H1 (cell line): ENCODE measurements around the gene PCYT1A. TPM values are rescaled to one million over a fixed set of nuclear protein-coding genes. Genes with fewer than 3 reads are reported as not detected.
"Not testable (repeated sequence)": the region's sequence is repeated elsewhere in the genome, so short reads cannot be mapped to it uniquely, and the experiment has no call there.

Experiments
- CTCF ChIA-PET: fragments of 300-600 bp; sonication (Branson Sonifier 250); formaldehyde crosslinking; loops from one replicate; lab custom pipeline; 2021; ENCODE audit not compliant: partially characterized antibody; lab: Charles Lee
- POLR2A ChIA-PET: fragments of 300-600 bp; sonication (Branson Sonifier 250); formaldehyde crosslinking; loops from one replicate; lab custom pipeline; 2021; ENCODE audit warnings: inconsistent platforms; ENCODE audit not compliant: partially characterized antibody; lab: Charles Lee
- DNase-seq, 2 experiments: peaks; one replicate each; pipeline versions ENCODE4 v3.0.0 to v3.0.0-alpha.2; 2010 to 2022; ENCODE audit warnings: low spot score in 2 of 2, low read depth in 1 of 2, mixed read lengths in 1 of 2
- FAIRE-seq: peaks from 2 replicates; lab custom pipeline; 2011; peaks lifted over from hg19 to GRCh38; lab: Jason Lieb, UNC
- H2AFZ ChIP-seq: 2 replicates; pipeline ENCODE4 v1.8.1; 2012; ENCODE audit warnings: low read length, inconsistent platforms
- H2AK5ac ChIP-seq: 2 replicates; pipeline ENCODE4 v1.6.1; 2013; ENCODE audit warnings: low read depth, low read length
- H2BK120ac ChIP-seq: replicated peaks from 2 replicates; pipeline ENCODE3; 2013; ENCODE audit warnings: low read depth, low read length, inconsistent platforms
- H2BK12ac ChIP-seq: 2 replicates; pipeline ENCODE4 v1.6.1; 2013; ENCODE audit warnings: low read depth, low read length
- H2BK15ac ChIP-seq: 2 replicates; pipeline ENCODE4 v1.6.1; 2013; ENCODE audit warnings: low read length
- H2BK20ac ChIP-seq: 2 replicates; pipeline ENCODE4 v1.6.1; 2013; ENCODE audit warnings: low read length
- H2BK5ac ChIP-seq: 2 replicates; pipeline ENCODE4 v1.6.1; 2013; ENCODE audit warnings: low read depth, low read length
- H3K14ac ChIP-seq: 2 replicates; pipeline ENCODE4 v1.6.1; 2013; ENCODE audit warnings: inconsistent platforms; ENCODE audit not compliant: insufficient read length
- H3K18ac ChIP-seq: 2 replicates; pipeline ENCODE4 v1.6.1; 2013; ENCODE audit warnings: low read length; ENCODE audit errors: extremely low read depth
- H3K23ac ChIP-seq: 2 replicates; pipeline ENCODE4 v1.6.1; 2013; ENCODE audit warnings: inconsistent platforms; ENCODE audit not compliant: insufficient read length
- H3K23me2 ChIP-seq: 2 replicates; pipeline ENCODE4 v1.6.1; 2013; ENCODE audit warnings: low read depth, low read length
- H3K27ac ChIP-seq: 2 replicates; pipeline ENCODE4 v1.6.1; 2011; ENCODE audit warnings: low read depth, low read length, inconsistent platforms
- H3K27me3 ChIP-seq, 4 experiments: replicated peaks in 1 of 4; 1 replicate in 1 of 4; 2 replicates in 3 of 4; pipeline versions ENCODE4 v1.6.1 to v1.8.1; 2011 to 2013; ENCODE audit warnings: low read length in 3 of 4, mild to moderate bottlenecking in 3 of 4, inconsistent platforms in 2 of 4, mixed read lengths in 2 of 4, moderate library complexity in 1 of 4; ENCODE audit not compliant: control insufficient read depth in 3 of 4, insufficient read depth in 3 of 4; ENCODE audit errors: extremely low read depth in 1 of 4
- H3K36me3 ChIP-seq, 4 experiments: 2 replicates each; pipeline versions ENCODE4 v1.6.1 to v1.8.1; 2011 to 2013; ENCODE audit warnings: mild to moderate bottlenecking in 4 of 4, low read length in 3 of 4, moderate library complexity in 2 of 4, control low read depth in 1 of 4, inconsistent platforms in 1 of 4; ENCODE audit not compliant: insufficient read depth in 4 of 4, control insufficient read depth in 2 of 4
- H3K4ac ChIP-seq: replicated peaks from 2 replicates; pipeline ENCODE3; 2013; ENCODE audit warnings: low read length, low read depth, mixed read lengths, inconsistent platforms; ENCODE audit not compliant: insufficient read length
- H3K4me1 ChIP-seq, 4 experiments: replicated peaks in 1 of 4; 1 replicate in 1 of 4; 2 replicates in 3 of 4; pipeline versions ENCODE4 v1.6.1 to v1.8.1; 2011 to 2013; ENCODE audit warnings: low read length in 3 of 4, inconsistent platforms in 2 of 4, mixed read lengths in 1 of 4; ENCODE audit not compliant: insufficient read depth in 4 of 4, control insufficient read depth in 3 of 4
- H3K4me2 ChIP-seq, 2 experiments: 2 replicates each; pipeline versions ENCODE4 v1.6.1 to v1.8.1; 2011 to 2013; ENCODE audit warnings: low read depth in 2 of 2, low read length in 2 of 2, control low read depth in 1 of 2, inconsistent platforms in 1 of 2, mild to moderate bottlenecking in 1 of 2; ENCODE audit not compliant: insufficient read depth in 1 of 2
- H3K4me3 ChIP-seq, 4 experiments: fragments of 200-600, 300-600 bp in 1 of 4; sonication (generic), shearing (Covaris generic), sonication (Bioruptor Twin) in 1 of 4; 2 replicates each; pipeline versions ENCODE4 v1.5.1 to v1.8.1; 2011 to 2016; ENCODE audit warnings: low read length in 4 of 4, low read depth in 3 of 4, control low read depth in 2 of 4, inconsistent platforms in 2 of 4, mild to moderate bottlenecking in 2 of 4, mixed read lengths in 1 of 4, moderate library complexity in 1 of 4; ENCODE audit not compliant: insufficient read depth in 2 of 4; ENCODE audit errors: extremely low read depth in 1 of 4
- H3K56ac ChIP-seq: replicated peaks from 2 replicates; pipeline ENCODE3; 2013; ENCODE audit warnings: low read depth, mild to moderate bottlenecking, mixed read lengths, low read length, inconsistent platforms; ENCODE audit not compliant: insufficient read length
- H3K79me1 ChIP-seq: 2 replicates; pipeline ENCODE4 v1.6.1; 2013; ENCODE audit warnings: low read depth, low read length, control low read depth
- H3K79me2 ChIP-seq, 2 experiments: 2 replicates each; pipeline versions ENCODE4 v1.6.1 to v1.8.1; 2012 to 2013; ENCODE audit warnings: low read length in 2 of 2, mild to moderate bottlenecking in 2 of 2, inconsistent platforms in 1 of 2; ENCODE audit not compliant: insufficient read depth in 2 of 2, control insufficient read depth in 1 of 2
- H3K9ac ChIP-seq, 4 experiments: replicated peaks in 1 of 4; 1 replicate in 1 of 4; 2 replicates in 3 of 4; pipeline versions ENCODE4 v1.6.1 to v1.8.1; 2011 to 2013; ENCODE audit warnings: low read depth in 3 of 4, low read length in 3 of 4, control low read depth in 2 of 4, mild to moderate bottlenecking in 2 of 4, moderate library complexity in 2 of 4, inconsistent platforms in 1 of 4; ENCODE audit errors: extremely low read depth in 1 of 4
- H3K9me3 ChIP-seq, 2 experiments: 2 replicates each; pipeline versions ENCODE4 v1.6.1 to v1.8.1; 2012 to 2013; ENCODE audit warnings: mild to moderate bottlenecking in 2 of 2, moderate library complexity in 2 of 2, control low read depth in 1 of 2, inconsistent platforms in 1 of 2, low read depth in 1 of 2, low read length in 1 of 2, mixed read lengths in 1 of 2; ENCODE audit not compliant: insufficient read depth in 2 of 2
- H4K20me1 ChIP-seq, 2 experiments: replicated peaks in 1 of 2; 2 replicates each; pipeline versions ENCODE3 to v1.8.1; 2011 to 2013; ENCODE audit warnings: inconsistent platforms in 2 of 2, low read length in 2 of 2, mild to moderate bottlenecking in 1 of 2; ENCODE audit not compliant: insufficient read depth in 2 of 2, control insufficient read depth in 1 of 2
- H4K5ac ChIP-seq: 2 replicates; pipeline ENCODE4 v1.6.1; 2013; ENCODE audit warnings: low read length, low read depth, mixed read lengths, inconsistent platforms; ENCODE audit not compliant: insufficient read length
- H4K8ac ChIP-seq: 2 replicates; pipeline ENCODE4 v1.8.0; 2013; ENCODE audit warnings: mild to moderate bottlenecking, moderate library complexity, low read length, inconsistent platforms; ENCODE audit not compliant: insufficient read depth; ENCODE audit errors: extremely low read depth
- H4K91ac ChIP-seq: replicated peaks from 2 replicates; pipeline ENCODE3; 2013; ENCODE audit warnings: low read length, mixed read lengths, inconsistent platforms; ENCODE audit not compliant: insufficient read length
- WGBS, 2 experiments: shearing (Covaris generic) in 1 of 2; methylation state at CpG; one replicate each; pipeline versions ENCODE4 v1.1.6 to v1.1.7; 2013 to 2015; ENCODE audit warnings: low lambda C conversion rate in 2 of 2, mixed read lengths in 2 of 2, inconsistent platforms in 1 of 2, low coverage in 1 of 2, missing lambda C conversion rate in 1 of 2; ENCODE audit not compliant: insufficient replicate concordance in 2 of 2, insufficient coverage in 1 of 2, insufficient read length in 1 of 2; ENCODE audit errors: extremely low coverage in 1 of 2, missing lambda C conversion rate in 1 of 2; 5-methylcytosine and 5-hydroxymethylcytosine counted together
- polyA plus RNA-seq, 7 experiments: library from polyadenylated mRNA; depleted of rRNA in 3 of 7; stranded (reverse) in 5 of 7; unstranded in 2 of 7; fragments of >200 nt in 5 of 7; fragments of 200-250 nt in 2 of 7; gene quantifications; 1 replicate in 5 of 7; 2 replicates in 1 of 7; 4 replicates in 1 of 7; pipeline versions ENCODE4 v1.2.1 to v1.2.3, GENCODE V29; 2011 to 2013; ENCODE audit warnings: missing spikeins in 2 of 7, mixed read lengths in 2 of 7
- total RNA-seq: library from RNA; stranded (reverse); fragmentation: NEBNext Ultra II Directional; extraction: Animal tissue kit (Norgen Biotek cat#: 25700); gene quantifications from 2 replicates; pipeline ENCODE4 v1.2.1, GENCODE V29; 2021

Gene PCYT1A
- total and polyA plus RNA-seq, 2 of the 8 experiments (the other 6 are each of a cell fraction or from before 2014, with no cell fraction given): 19.9 to 31.8 TPM

GRCh38 chr3:196302960-196303359, 15.4 kb upstream of the PCYT1A start:
- H2BK15ac ChIP-seq, H3K9ac ChIP-seq, H3K18ac ChIP-seq, H3K23me2 ChIP-seq, DNase-seq, H3K27me3 ChIP-seq, H2BK5ac ChIP-seq, H3K23ac ChIP-seq, FAIRE-seq, H3K9me3 ChIP-seq, H3K27ac ChIP-seq, H2AK5ac ChIP-seq, H3K14ac ChIP-seq, H3K4me1 ChIP-seq, H3K4me3 ChIP-seq, H4K8ac ChIP-seq, H3K56ac ChIP-seq, H3K79me2 ChIP-seq, H3K4ac ChIP-seq, H4K91ac ChIP-seq, POLR2A ChIA-PET, H2BK12ac ChIP-seq, H2AFZ ChIP-seq, H3K79me1 ChIP-seq, H3K4me2 ChIP-seq, H4K5ac ChIP-seq, H2BK120ac ChIP-seq, H4K20me1 ChIP-seq, H3K36me3 ChIP-seq, H2BK20ac ChIP-seq: not testable (repeated sequence)
- WGBS, 2 experiments: 87% methylated on average over 7 of the region's 8 CpGs; no CpG with 5 or more reads in 1 of the 2 experiments
- CTCF ChIA-PET: interaction anchor here (1.0 kb wide), 1 partner anchor 21 kb away, joined by 3 read pairs; no protein-coding TSS in a partner anchor

GRCh38 chr3:196302551-196302950, 15.0 kb upstream of the PCYT1A start:
- H3K79me2 ChIP-seq, H3K79me1 ChIP-seq, H2BK20ac ChIP-seq, H4K5ac ChIP-seq, H3K9ac ChIP-seq, H3K4me3 ChIP-seq, POLR2A ChIA-PET, FAIRE-seq, H3K27me3 ChIP-seq, H3K4me1 ChIP-seq, H2AFZ ChIP-seq, H3K18ac ChIP-seq, H3K27ac ChIP-seq, H2BK5ac ChIP-seq, H3K23ac ChIP-seq, H2BK12ac ChIP-seq, H3K23me2 ChIP-seq, H3K56ac ChIP-seq, CTCF ChIA-PET, H2AK5ac ChIP-seq, H3K4ac ChIP-seq, H3K4me2 ChIP-seq, DNase-seq, H3K36me3 ChIP-seq, H3K14ac ChIP-seq, H4K8ac ChIP-seq, H3K9me3 ChIP-seq, H4K91ac ChIP-seq, H4K20me1 ChIP-seq, H2BK15ac ChIP-seq, H2BK120ac ChIP-seq: not testable (repeated sequence)
- WGBS, 2 experiments: 93% methylated on average over 5 of the region's 10 CpGs; no CpG with 5 or more reads in 1 of the 2 experiments
